Suprapubic skin (tissue), 3 donors: ENCODE data around the gene RUNX1.

Experiments
- EP300 ChIP-seq: sonication (generic); formaldehyde crosslinking; IDR thresholded peaks from one replicate; pipeline ENCODE4 v1.6.1; 2017; ENCODE audit warnings: antibody characterized with exemption
- TF ChIP-seq, protein P1 (sequence below), 2 donors: fragments of 200-600 bp in 1 of 2; fragments of 450-650 bp in 1 of 2; sonication (generic) in 1 of 2; IDR thresholded peaks; one replicate each; pipeline ENCODE4 v1.5.1; 2016 to 2019; ENCODE audit warnings: antibody characterized with exemption in 2 of 2, mild to moderate bottlenecking in 1 of 2, moderate library complexity in 1 of 2

DNA sequence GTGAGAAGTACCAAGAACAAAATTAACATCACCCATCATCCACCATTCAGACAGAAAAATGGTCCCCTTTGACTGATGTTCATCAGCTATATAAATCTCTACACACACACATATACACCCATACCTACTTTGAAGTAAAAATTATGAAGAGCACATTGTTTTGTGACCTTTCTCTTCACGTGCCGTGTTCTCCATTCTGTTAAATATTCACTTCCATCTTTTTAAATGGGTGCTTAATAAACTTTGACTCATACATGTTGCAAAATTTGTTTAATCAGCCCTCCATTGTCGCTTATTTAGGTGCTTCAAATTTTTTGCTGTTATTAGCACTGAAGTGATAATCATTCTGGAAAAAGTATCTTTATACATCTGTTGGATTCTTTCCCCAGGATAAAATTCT lies 300.2 kb downstream of the RUNX1 start:
- no peak for TF ChIP-seq EP300
- TF ChIP-seq, protein P1, sequence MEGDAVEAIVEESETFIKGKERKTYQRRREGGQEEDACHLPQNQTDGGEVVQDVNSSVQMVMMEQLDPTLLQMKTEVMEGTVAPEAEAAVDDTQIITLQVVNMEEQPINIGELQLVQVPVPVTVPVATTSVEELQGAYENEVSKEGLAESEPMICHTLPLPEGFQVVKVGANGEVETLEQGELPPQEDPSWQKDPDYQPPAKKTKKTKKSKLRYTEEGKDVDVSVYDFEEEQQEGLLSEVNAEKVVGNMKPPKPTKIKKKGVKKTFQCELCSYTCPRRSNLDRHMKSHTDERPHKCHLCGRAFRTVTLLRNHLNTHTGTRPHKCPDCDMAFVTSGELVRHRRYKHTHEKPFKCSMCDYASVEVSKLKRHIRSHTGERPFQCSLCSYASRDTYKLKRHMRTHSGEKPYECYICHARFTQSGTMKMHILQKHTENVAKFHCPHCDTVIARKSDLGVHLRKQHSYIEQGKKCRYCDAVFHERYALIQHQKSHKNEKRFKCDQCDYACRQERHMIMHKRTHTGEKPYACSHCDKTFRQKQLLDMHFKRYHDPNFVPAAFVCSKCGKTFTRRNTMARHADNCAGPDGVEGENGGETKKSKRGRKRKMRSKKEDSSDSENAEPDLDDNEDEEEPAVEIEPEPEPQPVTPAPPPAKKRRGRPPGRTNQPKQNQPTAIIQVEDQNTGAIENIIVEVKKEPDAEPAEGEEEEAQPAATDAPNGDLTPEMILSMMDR (IDR thresholded peaks at IDR 0.05) = no peak
